MM.1S (cell line): ENCODE results near the gene BRD4.

Source experiments
- DNase-seq: peaks from one replicate; pipeline ENCODE4 v3.0.0-alpha.2; 2015
- H2AFZ ChIP-seq: fragments of 300-600 bp; sonication (generic); 2 replicates; pipeline ENCODE4 v1.6.0; 2016; ENCODE audit warnings: antibody characterized with exemption, low read length
- H3F3A ChIP-seq: fragments of 300-600 bp; sonication (generic); 2 replicates; pipeline ENCODE4 v1.6.1; 2016; ENCODE audit warnings: mild to moderate bottlenecking, antibody characterized with exemption, low read length, moderate library complexity, mixed read lengths; ENCODE audit not compliant: insufficient read depth
- H3K27ac ChIP-seq: fragments of 300-600 bp; sonication (generic); 2 replicates; pipeline ENCODE4 v1.5.1; 2016; ENCODE audit warnings: mild to moderate bottlenecking, low read length
- H3K27me3 ChIP-seq: fragments of 300-600 bp; sonication (generic); replicated peaks from 2 replicates; pipeline ENCODE4 v1.6.0; 2016; ENCODE audit warnings: low read length; ENCODE audit not compliant: insufficient read depth
- H3K36me3 ChIP-seq: fragments of 300-600 bp; sonication (generic); replicated peaks from 2 replicates; pipeline ENCODE4 v1.6.1; 2016; ENCODE audit warnings: mild to moderate bottlenecking, low read length, mixed read lengths; ENCODE audit not compliant: insufficient read depth
- H3K4me1 ChIP-seq: fragments of 300-600 bp; sonication (generic); 2 replicates; pipeline ENCODE4 v1.6.1; 2016; ENCODE audit warnings: low read length, mixed read lengths
- H3K4me2 ChIP-seq: fragments of 300-600 bp; sonication (generic); 2 replicates; pipeline ENCODE4 v1.6.0; 2016; ENCODE audit warnings: low read depth, low read length
- H3K4me3 ChIP-seq: fragments of 300-600 bp; sonication (generic); 2 replicates; pipeline ENCODE4 v1.5.1; 2016; ENCODE audit warnings: low read length, mixed read lengths
- H3K79me2 ChIP-seq: fragments of 300-600 bp; sonication (generic); 2 replicates; pipeline ENCODE4 v1.6.1; 2016; ENCODE audit warnings: mixed run types, low read length, mixed read lengths
- H3K9ac ChIP-seq: fragments of 300-600 bp; sonication (generic); 2 replicates; pipeline ENCODE4 v1.6.1; 2016; ENCODE audit warnings: low read length, mixed read lengths
- H3K9me2 ChIP-seq: fragments of 300-600 bp; sonication (generic); replicated peaks from 2 replicates; pipeline ENCODE4 v1.6.1; 2016; ENCODE audit warnings: mild to moderate bottlenecking, low read length, mixed read lengths; ENCODE audit not compliant: insufficient read depth
- H3K9me3 ChIP-seq: fragments of 300-600 bp; sonication (generic); replicated peaks from 2 replicates; pipeline ENCODE4 v1.6.1; 2016; ENCODE audit warnings: mild to moderate bottlenecking, low read length, mixed read lengths; ENCODE audit not compliant: insufficient read depth
- H4K20me1 ChIP-seq: fragments of 300-600 bp; sonication (generic); 2 replicates; pipeline ENCODE4 v1.6.1; 2016; ENCODE audit warnings: mild to moderate bottlenecking, low read length, moderate library complexity, mixed read lengths; ENCODE audit not compliant: insufficient read depth
- CTCF ChIP-seq: fragments of 300-600 bp; sonication (generic); IDR thresholded peaks from 2 replicates; pipeline ENCODE4 v1.5.1; 2016; ENCODE audit warnings: antibody characterized with exemption, low read length, mixed read lengths
- EZH2 ChIP-seq: fragments of 300-600 bp; sonication (generic); optimal IDR thresholded peaks from 2 replicates; pipeline ENCODE3; 2017; ENCODE audit warnings: low read depth, mild to moderate bottlenecking, antibody characterized with exemption, low read length, mixed read lengths
- EZH2phosphoT487 ChIP-seq: fragments of 300-600 bp; sonication (generic); IDR thresholded peaks from 2 replicates; pipeline ENCODE4 v1.6.1; 2018; ENCODE audit warnings: antibody characterized with exemption, low read length

Gene BRD4

GRCh38 chr19:15292140-15292539 lies 40.2 kb downstream of the BRD4 start:
- peaks cover 66% of the 10 kb centered on the region for H3K4me1 ChIP-seq
- H3K4me2 ChIP-seq: no peak overlapping the region; the same call in 1 of the 2 replicates

GRCh38 chr19:15291548-15292021 lies 40.8 kb downstream of the BRD4 start:
- Histone ChIP-seq H3K9ac (no peak overlapping the region), H2AFZ (no peak overlapping the region), H3K27ac (no peak overlapping the region), H3K4me3 (no peak overlapping the region), H3K4me2 (no peak overlapping the region), H3K9me2 (no peaks in the 10 kb centered on the region), H3K4me1 (peaks cover 71% of the 10 kb centered on the region), H4K20me1 (peaks cover 77% of the 10 kb centered on the region), H3F3A (peaks cover 46% of the 10 kb centered on the region), H3K27me3 (no peaks in the 10 kb centered on the region), H3K79me2 (peaks cover 96% of the 10 kb centered on the region), H3K9me3 (no peaks in the 10 kb centered on the region), H3K36me3 (no peaks in the 10 kb centered on the region)
- no peak for TF ChIP-seq EZH2phosphoT487
- no peak for TF ChIP-seq EZH2
- TF ChIP-seq CTCF: no peak
- DNase-seq: no peak

More at GRCh38 chr19:15292140-15292539, 40.2 kb downstream of the BRD4 start:
- no peaks in the 10 kb centered on the region for H3K9me2 ChIP-seq
- no peak overlapping the region for H3K4me3 ChIP-seq
- H3F3A ChIP-seq: peaks cover 40% of the 10 kb centered on the region
- no peaks in the 10 kb centered on the region for H3K27me3 ChIP-seq
- no peak overlapping the region for H3K27ac ChIP-seq
- H3K36me3 ChIP-seq: no peaks in the 10 kb centered on the region
- no peaks in the 10 kb centered on the region for H3K9me3 ChIP-seq
- H2AFZ ChIP-seq: no peak overlapping the region
- no peak for TF ChIP-seq CTCF
- TF ChIP-seq EZH2: no peak
- TF ChIP-seq EZH2phosphoT487: no peak
- no peak for DNase-seq
- H3K9ac ChIP-seq: no peak overlapping the region
- H4K20me1 ChIP-seq: peaks cover 83% of the 10 kb centered on the region
- peaks cover 97% of the 10 kb centered on the region for H3K79me2 ChIP-seq

GRCh38 chr19:15291089-15291488 lies 41.2 kb downstream of the BRD4 start:
- Histone ChIP-seq H3K4me2 (no peak overlapping the region), H3K9ac (no peak overlapping the region)

More at GRCh38 chr19:15291089-15291488, 41.2 kb downstream of the BRD4 start:
- Histone ChIP-seq H3K9me3 (no peaks in the 10 kb centered on the region), H4K20me1 (peaks cover 73% of the 10 kb centered on the region), H3K9me2 (no peaks in the 10 kb centered on the region), H3K4me1 (peaks cover 75% of the 10 kb centered on the region), H2AFZ (no peak overlapping the region), H3K27ac (no peak overlapping the region), H3F3A (peaks cover 49% of the 10 kb centered on the region), H3K4me3 (no peak overlapping the region), H3K79me2 (peaks cover 96% of the 10 kb centered on the region), H3K27me3 (no peaks in the 10 kb centered on the region), H3K36me3 (no peaks in the 10 kb centered on the region)
- TF ChIP-seq CTCF (no peak), EZH2phosphoT487 (no peak), EZH2 (no peak)
- no peak for DNase-seq
